SH-SY5Y (cell line): ENCODE data around the gene NBAS.

Experiments used
- GATA2 ChIP-seq: IDR thresholded peaks from 2 replicates; pipeline ENCODE4 v1.6.1; 2011; ENCODE audit warnings: mild to moderate bottlenecking, low read depth, low read length
- GATA3 ChIP-seq: IDR thresholded peaks from 2 replicates; pipeline ENCODE4 v1.6.1; 2011; ENCODE audit warnings: low read depth, mild to moderate bottlenecking, low read length, moderate library complexity

NBAS gene

DNA sequence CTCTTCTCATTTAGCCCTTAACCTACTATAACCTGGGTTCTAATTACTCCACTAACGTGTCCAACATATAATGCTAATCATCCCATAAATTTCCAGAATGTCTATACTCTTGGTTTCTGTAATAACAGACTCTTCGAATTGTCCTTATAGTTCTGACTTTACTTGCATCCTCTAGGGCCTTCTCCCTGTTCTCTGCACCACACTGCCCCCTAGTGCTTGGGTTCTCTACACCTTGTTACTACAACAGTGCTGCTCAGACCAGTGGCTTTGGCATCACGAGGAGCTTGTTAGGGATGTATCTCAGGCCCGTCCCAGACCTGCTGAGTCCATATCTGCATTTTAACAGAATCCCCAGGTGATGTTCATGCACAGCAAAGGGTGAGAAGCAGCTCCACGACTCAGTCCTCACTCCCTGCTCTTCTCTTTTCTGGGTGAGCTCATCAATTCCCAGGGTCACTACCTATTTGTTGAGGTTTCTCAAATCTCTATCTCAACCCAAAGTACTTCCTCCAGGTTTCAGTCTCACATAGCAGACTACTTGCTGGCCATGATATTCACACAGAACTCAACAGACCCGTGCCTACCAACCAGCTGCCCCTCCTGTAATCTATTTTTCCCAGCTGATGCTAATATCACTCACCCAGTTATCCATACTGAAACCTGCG lies 16.1 kb upstream of the NBAS start:
- no peak for TF ChIP-seq GATA3
- TF ChIP-seq GATA2 = no peak

DNA sequence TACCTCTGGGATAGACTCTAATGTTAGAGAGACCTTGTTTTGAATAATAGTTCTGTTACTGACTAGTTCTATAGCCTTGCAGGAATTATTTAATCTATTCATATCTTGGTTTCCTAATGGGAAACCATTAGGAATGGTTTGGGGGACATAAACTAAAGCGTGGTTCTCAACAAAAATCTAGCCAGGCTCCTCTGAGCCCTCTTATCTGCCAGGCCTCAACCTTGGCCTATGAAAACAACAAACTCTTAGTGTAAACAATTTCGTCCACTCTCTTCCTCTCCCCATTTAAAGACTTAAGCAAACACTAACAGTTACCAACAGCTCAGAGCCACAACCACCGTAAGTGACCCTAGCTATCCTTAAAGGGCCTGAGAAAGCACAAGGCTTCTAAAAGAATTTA lies 10.6 kb upstream of the NBAS start:
- TF ChIP-seq GATA2 (no peak), GATA3 (no peak)

DNA sequence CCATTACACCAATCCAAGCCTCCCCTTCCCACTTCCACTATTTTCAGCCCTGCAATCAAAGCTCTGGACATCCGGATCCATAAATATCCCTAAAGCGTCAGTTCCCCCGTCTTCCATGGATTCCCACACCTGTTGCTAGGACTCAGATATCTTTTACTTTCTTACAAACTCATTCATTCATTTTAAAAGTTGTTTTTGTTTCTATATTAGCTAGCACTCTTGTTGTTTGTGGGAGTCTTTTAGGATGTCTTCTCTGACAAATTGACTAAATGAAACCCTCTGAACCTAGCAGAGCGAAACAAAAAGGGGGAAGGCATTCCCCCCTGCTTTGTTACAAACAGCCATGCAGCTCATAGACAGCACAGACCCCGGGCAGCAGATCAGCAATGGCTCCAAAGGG lies 9.0 kb upstream of the NBAS start:
- TF ChIP-seq GATA3 = no peak

DNA sequence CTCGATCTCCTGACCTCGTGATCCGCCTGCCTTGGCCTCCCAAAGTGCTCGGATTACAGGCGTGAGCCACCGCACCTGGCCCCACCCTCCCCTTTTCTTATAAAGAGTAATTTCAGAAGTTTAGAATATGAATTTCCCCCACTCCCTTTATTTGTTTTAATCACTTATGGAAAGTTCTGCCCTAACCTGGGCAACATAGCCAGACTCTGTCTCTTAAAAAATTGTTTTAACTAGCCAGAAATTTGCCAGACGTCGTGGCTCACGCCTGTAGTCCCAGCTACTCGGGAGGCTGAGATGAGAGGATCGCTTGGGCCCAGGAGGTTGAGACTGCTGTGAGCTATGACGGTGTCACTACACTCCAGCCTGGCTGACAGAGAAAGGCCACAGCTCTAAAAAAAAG lies 7.7 kb upstream of the NBAS start:
- TF ChIP-seq GATA2 (no peak), GATA3 (no peak)

DNA sequence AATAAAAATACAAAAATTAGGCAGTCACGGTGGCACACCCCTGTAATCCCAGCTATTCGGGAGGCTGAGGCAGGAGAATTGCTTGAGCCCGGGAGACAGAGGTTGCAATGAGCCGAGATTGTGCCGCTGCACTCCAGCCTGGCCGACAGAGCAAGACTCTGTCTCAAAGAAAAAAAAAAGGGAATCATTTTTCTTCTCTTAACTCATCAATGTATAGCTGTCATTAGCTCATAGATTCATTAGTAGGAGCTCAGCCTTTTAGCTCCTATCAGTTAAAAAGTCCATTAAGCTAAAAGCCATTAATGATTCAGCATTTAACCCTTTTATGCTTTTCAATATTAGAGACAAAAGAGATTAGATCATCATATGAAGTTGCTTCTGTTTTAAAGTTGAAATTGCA lies 5.8 kb upstream of the NBAS start:
- no peak for TF ChIP-seq GATA2
- TF ChIP-seq GATA3 = no peak

DNA sequence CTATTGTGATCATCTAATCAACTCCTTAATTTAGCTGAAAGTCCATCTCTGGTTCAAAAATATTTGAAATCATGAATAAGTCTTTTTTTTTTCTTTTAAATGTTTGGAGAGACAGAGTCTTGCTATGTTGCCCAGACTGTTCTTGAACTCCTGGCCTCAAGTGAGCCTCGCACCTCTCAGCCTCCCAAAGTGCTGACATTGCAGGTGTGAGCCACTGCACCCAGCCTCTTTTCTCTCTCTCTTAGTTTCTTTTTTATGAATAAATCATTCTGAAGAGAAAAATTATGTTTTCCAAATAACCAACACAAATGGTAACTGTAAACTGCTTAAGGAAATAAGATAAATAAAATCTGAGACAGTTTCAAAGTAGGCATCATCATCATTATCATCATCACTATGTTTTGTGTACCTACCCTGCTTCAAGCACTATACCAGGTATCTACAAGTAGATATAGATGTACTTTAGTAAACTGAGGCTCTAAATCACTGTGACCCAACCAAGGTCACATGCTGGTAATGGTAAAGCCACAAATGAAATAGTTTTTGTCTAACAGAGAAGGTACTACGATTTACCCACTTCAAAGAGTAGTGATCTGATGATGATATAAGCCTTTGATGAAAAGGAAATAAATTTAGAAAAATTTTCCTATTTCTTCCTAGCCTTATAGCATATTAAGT lies 5.0 kb upstream of the NBAS start:
- TF ChIP-seq GATA2 = no peak
- no peak for TF ChIP-seq GATA3

DNA sequence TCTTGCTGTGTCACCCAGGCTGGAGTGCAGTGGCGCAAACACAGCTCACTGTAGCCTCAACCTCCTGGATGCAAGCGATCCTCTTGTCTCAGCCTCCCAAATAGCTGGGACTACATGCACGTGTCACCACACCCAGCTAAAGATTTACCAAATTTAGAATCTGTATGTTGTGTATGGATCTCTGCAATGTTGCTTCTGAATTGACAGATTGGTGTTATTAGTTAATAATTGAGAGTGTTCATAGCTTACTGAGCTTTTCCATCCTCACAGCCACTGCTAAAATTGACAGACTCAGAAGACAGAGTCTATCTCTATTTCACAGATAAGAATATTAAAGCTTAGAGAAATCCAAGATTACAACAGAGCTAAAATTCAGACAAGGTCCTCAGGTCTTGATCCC lies 4.3 kb upstream of the NBAS start:
- TF ChIP-seq GATA3 (no peak), GATA2 (no peak)

DNA sequence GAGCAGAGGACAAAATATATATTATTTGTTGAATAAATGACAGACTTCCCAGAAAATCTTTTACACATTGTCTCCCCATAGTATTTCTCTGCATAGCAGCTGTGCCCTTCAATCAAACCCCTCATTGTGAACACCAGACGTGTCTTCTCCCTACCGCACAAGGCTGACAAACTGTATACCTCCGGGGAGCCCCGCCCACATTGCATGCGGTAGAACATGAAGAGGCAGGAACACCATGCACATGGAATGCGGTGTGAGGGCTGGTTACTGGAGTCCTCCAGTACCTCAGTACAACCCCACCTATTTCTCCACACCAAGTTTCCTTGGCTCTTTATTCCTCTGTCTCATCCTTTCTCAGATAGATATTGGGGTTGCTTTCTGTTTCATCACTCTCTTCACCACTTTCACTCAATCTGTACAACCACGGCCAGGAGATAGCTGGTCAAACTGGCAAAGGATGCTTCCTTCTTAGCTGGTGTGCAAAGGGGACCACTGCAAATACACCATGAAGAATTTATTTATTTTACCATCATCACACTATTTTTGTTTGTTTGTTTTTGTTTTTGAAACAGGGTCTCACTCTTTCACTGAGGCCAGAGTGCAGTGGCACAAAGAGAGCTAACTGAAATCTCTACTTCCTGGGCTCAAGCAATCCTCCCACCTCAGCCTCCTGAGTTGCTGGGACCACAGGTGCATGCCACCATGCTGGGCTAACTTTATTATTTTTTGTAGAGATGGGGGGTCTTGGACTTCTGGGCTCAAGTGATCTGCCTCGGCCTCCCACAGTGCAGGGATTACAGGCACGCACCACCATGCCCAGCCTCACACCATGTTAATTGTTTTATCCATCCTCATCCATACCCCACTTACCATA lies 2.3 kb upstream of the NBAS start:
- TF ChIP-seq GATA3 (no peak), GATA2 (no peak)

DNA sequence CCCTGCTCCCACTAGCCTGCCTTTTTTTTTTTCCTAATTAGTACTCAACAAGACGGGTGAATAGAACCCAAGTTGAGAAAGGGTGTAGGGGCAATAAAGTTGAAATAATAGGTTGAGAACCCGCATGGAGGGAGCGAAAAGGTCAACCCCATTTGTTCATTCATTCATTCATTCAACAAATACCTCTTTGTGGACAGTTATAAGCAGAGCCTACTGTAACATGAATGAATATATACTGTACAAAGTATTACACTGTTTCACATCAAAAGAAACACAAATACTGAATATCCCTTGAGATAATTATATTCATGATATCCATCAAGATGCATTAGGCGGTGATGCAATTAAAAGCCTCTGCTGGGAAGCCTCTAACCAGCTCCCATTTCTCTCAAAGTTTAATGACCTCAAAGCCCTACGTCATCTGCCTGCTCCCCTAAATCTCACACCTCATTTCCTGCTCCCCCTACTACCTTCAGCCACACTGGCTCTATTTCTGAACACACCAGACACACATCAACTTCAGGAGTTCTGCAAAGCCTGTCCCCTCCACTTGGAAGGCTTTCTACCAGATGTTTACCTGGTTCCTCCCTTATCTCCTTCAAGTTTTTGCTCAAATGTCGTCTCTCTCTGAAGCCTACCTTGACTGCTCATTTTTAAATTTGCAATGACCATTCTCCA lies 1.4 kb upstream of the NBAS start:
- TF ChIP-seq GATA3 = no peak
- TF ChIP-seq GATA2 = no peak

DNA sequence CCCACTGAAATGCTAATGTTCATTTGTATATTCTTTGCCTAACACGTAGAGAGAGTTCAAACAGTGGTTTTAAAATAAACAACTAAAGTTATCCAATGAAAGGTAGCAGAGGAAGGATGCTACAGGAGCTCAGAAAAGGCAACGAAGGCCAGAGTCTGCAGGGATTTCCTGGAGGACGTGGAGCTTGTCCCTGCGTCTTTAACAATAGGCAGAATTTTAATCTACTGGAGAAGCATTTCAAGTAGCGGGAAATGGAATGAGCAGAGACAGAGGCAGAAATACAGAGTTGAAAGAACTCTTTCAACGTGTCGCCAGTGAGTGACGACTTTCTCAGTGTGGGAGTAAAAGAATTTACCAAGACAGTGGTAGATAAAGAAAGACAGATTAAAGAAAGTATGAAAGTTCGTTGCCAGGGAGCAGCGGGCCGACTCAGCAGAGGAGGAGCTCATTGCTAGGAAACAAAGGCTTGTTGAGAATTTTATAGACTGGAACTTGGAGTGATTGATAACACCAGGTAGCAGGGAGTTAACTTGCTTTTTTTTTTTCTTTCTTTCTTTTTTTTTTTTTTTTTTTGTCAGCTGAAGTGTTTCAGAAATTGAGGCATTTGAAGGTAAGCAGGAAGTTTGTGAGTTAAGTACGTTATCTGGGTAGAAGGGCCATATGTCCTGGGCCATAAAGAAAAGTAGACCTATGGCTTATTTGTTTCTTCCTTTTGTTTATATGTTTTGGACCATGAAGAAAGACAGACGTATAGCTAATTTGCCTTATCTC lies 625 bp upstream of the NBAS start:
- TF ChIP-seq GATA2 = no peak
- no peak for TF ChIP-seq GATA3

DNA sequence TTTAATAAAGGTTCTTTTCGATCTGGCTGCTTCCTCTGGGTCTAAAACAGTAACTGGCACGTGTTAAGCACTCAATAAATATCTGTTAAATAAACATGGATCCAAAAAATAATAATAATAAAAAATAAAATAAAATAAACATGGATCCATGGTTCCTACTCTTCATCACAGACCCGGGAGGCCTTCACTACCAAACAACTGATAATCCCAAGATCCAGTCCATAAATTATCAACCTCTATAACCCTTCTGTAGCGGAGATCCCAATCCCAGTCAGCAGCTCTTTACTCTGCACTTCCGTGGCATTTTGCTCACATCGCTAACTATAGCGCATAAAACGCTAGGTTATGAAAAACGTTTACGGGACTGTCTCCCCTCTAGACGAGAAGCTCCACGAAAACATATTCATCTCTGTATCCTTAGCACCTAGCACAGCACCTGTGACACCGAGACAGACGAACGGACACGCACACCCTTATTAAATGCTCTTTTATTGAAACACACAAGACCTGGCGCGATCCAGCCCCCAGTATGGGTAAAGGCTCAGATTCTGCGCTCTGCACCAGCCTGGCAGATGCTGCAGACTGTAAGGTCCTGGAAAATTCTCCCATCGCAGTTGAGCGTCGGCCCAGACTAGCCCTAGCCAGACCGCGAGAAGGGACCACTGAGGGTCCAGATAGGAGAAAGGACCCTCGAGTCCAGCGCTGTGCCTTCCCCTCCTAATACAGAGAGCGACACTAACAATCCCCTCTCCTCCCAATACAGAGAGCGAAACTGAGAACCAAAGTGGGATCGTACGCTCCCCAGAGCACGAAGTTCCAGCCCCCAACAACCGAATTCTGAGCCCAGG lies 770 bp downstream of the NBAS start:
- no peak for TF ChIP-seq GATA3
- no peak for TF ChIP-seq GATA2

DNA sequence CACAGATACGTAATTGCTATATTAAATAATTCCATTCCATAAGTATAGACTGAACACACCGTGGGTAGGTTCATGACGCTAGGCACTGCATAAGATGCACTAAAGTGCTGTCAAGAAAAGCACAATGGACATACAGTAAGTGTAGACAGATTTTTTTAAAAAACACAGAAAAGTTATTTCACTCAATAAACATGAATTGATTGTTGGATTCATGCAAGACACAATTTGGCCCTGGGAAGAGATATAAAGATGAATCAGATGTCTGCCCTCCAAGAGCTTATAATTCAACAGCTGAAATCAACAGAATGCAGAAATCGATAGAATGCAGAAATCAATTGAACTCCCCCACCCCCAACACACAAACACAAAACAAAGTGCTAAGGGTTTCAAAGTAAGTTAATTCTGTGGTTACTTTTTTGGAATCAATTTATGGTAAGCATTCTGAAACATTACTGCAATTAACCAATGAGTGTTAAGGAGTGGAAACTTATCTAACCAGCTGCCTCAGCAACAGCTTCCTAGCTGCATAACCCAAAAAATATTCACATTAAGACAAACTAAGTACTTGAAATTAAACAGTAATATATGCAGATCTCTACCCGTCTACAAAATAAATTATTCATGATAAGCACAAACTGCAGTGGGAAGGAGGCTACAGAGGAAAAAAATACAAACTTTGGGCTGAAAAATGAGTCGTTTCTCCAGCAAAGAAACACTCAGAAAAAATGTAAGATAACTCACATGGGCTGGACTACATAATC lies 1.6 kb downstream of the NBAS start:
- TF ChIP-seq GATA2 = no peak
- TF ChIP-seq GATA3 = no peak

DNA sequence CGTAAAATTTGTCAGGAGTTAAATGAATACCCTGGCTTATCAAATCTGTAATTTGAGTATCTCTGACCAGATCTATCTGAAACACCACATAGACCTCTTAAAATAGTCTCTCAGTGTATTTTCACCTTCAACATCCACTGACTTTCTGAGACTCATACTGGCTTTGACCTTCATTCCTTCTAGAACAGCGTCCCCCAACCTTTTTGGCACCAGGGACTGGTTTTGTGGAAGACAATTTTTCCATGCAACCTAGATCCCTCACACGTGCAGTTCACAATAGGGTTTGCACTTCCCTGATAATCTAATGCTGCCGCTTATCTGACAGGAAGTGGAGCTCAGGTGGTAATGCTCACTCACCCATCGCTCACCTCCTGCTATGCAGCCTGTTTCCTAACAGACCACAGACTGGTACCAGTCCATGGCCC lies 3.2 kb downstream of the NBAS start:
- no peak for TF ChIP-seq GATA2
